Adipocyte (in vitro differentiated cells): ENCODE measurements around the gene DIAPH3.

Experiments
- DNase-seq: peaks from one replicate; pipeline ENCODE4 v3.0.0-alpha.2; 2015; ENCODE audit warnings: low read depth
- H3K27me3 ChIP-seq: replicated peaks from 2 replicates; pipeline ENCODE4 v1.7.0; 2013; ENCODE audit warnings: mild to moderate bottlenecking, low read length, moderate library complexity; ENCODE audit not compliant: control insufficient read depth, insufficient read depth
- H3K36me3 ChIP-seq: 2 replicates; pipeline ENCODE4 v1.7.0; 2013; ENCODE audit warnings: low read length, mild to moderate bottlenecking, moderate library complexity; ENCODE audit not compliant: control insufficient read depth, insufficient read depth, severe bottlenecking
- H3K4me1 ChIP-seq: 2 replicates; pipeline ENCODE4 v1.7.0; 2013; ENCODE audit warnings: mild to moderate bottlenecking, low read length, moderate library complexity; ENCODE audit not compliant: control insufficient read depth, insufficient read depth
- H3K4me3 ChIP-seq: 2 replicates; pipeline ENCODE4 v1.7.0; 2013; ENCODE audit warnings: mild to moderate bottlenecking, low read length, moderate library complexity
- H3K9ac ChIP-seq: 2 replicates; pipeline ENCODE4 v1.7.0; 2013; ENCODE audit warnings: mild to moderate bottlenecking, low read length, moderate library complexity
- H3K9me3 ChIP-seq: 2 replicates; pipeline ENCODE4 v1.7.0; 2013; ENCODE audit warnings: mild to moderate bottlenecking, low read length, moderate library complexity; ENCODE audit not compliant: control insufficient read depth

DIAPH3 gene

DNA sequence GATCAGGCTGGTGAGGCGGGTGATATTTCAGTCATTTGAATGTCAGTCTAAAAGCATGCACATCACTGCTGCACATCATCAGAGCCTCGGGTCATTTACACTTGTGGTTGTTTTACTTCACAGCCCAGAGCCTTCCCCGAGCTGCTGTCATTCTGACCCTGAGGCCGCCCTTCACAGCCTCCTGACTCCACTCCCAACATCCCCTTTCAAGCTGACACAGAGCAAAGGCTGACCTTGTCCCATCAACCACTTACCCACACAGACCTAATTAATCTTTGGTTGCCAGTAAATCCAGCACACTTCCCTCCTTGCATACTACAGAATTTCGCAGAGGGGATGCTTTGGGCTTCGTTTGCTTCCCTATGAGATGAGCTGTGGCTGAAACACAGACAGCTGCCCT, 528.1 kb downstream of the DIAPH3 start:
- Histone ChIP-seq H3K9me3 (no peaks in the 10 kb centered on the region), H3K36me3 (no peaks in the 10 kb centered on the region), H3K27me3 (peaks cover 16% of the 10 kb centered on the region), H3K9ac (no peak overlapping the region), H3K4me3 (no peak overlapping the region), H3K4me1 (no peaks in the 10 kb centered on the region)
- no peak for DNase-seq

DNA sequence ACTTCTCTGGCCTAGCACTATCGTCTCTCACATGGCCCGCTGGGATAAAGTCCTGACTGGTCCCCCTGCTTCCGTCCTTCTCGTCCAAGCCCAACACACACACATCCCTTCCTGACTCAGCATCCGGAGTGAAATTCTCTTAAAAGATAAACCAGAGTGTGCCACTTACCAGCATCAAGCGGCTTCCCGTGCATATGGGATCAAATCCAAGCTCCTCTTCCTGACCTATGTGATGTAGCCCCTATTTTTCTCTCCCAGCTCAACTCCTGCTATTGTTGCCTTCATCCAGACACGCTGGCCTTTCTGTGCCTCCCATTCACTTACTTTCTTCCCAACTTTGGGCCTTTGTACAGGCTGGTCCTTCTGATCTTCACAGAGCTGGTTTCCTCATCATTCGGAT, 530.4 kb downstream of the DIAPH3 start:
- H3K9me3 ChIP-seq, result no peaks in the 10 kb centered on the region
- H3K4me1 ChIP-seq, result no peaks in the 10 kb centered on the region
- H3K36me3 ChIP-seq, result no peaks in the 10 kb centered on the region
- no peak for DNase-seq
- no peak overlapping the region for H3K4me3 ChIP-seq
- H3K27me3 ChIP-seq, result peaks cover 14% of the 10 kb centered on the region
- H3K9ac ChIP-seq, result no peak overlapping the region

DNA sequence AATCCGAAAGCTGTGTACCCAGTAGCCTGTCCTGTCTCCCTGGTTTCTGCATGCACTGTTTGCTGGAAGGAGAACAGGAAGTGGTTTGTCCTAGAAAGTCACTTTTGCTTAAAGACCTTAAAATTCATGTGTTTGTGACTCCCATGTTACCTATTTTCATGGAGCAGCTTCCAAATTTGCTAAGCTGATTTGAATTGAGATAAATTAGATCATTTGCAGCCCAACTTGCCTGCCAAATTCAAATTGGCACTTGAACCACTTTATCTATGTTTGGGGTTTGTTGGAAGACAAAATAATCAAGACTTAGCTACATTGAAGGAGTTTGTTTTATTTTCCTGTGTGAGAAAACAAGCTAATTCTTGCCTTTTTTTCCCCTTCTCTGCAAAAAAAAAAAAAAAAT, 532.5 kb downstream of the DIAPH3 start:
- H3K4me1 ChIP-seq, result no peaks in the 10 kb centered on the region
- H3K27me3 ChIP-seq, result peaks cover 2% of the 10 kb centered on the region
- no peaks in the 10 kb centered on the region for H3K36me3 ChIP-seq
- H3K9ac ChIP-seq, result no peak overlapping the region
- no peaks in the 10 kb centered on the region for H3K9me3 ChIP-seq
- no peak for DNase-seq
- no peak overlapping the region for H3K4me3 ChIP-seq

DNA sequence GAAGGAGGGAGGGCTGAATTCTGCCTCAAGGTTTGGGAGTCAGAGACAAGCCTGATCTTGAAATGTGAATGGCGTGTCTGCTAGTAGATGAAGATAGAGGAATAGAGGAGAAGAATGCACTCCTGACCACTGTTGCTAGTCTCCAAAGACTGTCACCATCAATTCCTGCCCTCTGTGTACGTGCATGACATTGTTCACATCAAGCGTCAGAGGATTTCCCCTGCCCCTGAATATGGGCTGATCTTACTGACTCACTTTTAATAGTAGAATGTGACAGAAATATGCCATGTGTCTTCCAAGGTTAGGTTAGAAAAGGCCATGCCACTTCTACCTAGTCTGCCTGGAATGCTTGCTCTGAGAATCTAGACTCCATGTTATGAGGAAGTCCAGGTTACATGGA, 538.6 kb downstream of the DIAPH3 start:
- H3K36me3 ChIP-seq, result no peaks in the 10 kb centered on the region
- H3K27me3 ChIP-seq, result no peaks in the 10 kb centered on the region
- H3K4me3 ChIP-seq, result no peak overlapping the region
- DNase-seq, result no peak
- H3K4me1 ChIP-seq, result no peaks in the 10 kb centered on the region
- H3K9ac ChIP-seq, result no peak overlapping the region
- H3K9me3 ChIP-seq, result no peaks in the 10 kb centered on the region

DNA sequence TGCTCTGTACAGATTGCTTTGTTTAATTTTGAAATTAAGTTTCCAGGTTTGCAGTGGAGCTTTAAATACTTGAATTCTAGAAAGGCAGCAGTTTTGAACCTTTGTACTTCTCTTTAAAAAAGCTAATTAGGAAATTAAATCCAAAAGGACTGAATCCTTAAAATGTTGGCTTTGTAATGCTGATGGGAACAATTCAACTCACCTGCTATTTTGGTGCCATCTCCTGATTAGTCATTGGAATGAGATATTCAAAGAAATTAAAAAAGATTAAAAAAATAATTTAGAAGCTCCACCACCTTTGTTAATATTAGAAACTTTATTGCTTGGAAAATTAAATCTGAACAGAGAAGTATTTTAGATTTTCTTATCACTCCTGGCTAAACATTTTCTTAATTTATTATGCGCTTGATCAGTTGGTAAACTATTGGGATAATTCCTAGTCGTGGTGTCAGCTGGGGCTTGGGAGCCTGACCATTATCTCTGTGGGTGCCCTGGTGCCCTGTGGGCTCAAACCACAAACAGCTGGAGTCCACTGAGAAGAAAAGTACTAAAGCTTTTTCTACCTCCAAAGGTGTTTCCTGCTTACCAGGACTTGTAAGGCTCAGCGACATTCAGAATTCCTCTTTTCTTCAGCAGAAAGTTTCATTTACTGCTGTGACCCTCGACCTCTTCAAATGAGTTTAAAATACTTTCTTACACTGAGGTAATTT, 540.4 kb downstream of the DIAPH3 start:
- no peaks in the 10 kb centered on the region for H3K36me3 ChIP-seq
- H3K27me3 ChIP-seq, result no peaks in the 10 kb centered on the region
- no peak for DNase-seq
- no peaks in the 10 kb centered on the region for H3K4me1 ChIP-seq
- H3K9me3 ChIP-seq, result peaks cover 8% of the 10 kb centered on the region
- H3K4me3 ChIP-seq, result no peak overlapping the region
- no peak overlapping the region for H3K9ac ChIP-seq

DNA sequence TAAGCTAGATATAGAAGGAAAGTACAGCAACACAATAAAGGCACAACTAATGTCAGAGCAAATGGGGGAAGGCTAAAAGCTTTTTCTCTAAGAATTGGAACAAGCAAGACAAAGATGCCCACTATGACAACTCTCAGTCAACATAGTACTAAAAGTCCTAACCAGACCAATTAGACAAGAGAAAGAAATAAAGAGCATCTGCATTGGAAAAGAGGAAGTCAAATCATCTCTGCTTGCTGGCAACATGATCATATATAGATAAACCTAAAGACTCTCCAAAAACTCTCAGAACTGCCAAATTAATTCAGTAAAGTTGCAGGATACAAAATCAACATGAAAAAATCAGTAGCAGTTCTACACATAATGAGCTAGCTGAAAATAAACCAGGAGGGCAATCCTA, 542.0 kb downstream of the DIAPH3 start:
- no peaks in the 10 kb centered on the region for H3K27me3 ChIP-seq
- no peaks in the 10 kb centered on the region for H3K4me1 ChIP-seq
- DNase-seq, result no peak
- H3K4me3 ChIP-seq, result no peak overlapping the region
- H3K36me3 ChIP-seq, result no peaks in the 10 kb centered on the region
- H3K9ac ChIP-seq, result no peak overlapping the region
- peaks cover 8% of the 10 kb centered on the region for H3K9me3 ChIP-seq
